ENCODE data around the gene C19orf47.

Gene C19orf47

GRCh38 chr19:40283414-40284250, 64.6 kb downstream of the C19orf47 start:
- peak overlapping the region; percentile 83 for H3K4me3 ChIP-seq (ENCODE audit: low read length, poor library complexity, severe bottlenecking)
- no peak for TF ChIP-seq EZH2phosphoT487 (IDR thresholded peaks at IDR 0.05; ENCODE audit: borderline replicate concordance)
- TF ChIP-seq, protein P1, sequence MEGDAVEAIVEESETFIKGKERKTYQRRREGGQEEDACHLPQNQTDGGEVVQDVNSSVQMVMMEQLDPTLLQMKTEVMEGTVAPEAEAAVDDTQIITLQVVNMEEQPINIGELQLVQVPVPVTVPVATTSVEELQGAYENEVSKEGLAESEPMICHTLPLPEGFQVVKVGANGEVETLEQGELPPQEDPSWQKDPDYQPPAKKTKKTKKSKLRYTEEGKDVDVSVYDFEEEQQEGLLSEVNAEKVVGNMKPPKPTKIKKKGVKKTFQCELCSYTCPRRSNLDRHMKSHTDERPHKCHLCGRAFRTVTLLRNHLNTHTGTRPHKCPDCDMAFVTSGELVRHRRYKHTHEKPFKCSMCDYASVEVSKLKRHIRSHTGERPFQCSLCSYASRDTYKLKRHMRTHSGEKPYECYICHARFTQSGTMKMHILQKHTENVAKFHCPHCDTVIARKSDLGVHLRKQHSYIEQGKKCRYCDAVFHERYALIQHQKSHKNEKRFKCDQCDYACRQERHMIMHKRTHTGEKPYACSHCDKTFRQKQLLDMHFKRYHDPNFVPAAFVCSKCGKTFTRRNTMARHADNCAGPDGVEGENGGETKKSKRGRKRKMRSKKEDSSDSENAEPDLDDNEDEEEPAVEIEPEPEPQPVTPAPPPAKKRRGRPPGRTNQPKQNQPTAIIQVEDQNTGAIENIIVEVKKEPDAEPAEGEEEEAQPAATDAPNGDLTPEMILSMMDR (conservative IDR thresholded peaks at IDR 0.05; ENCODE audit: low read length): no peak
- peaks cover 3% of the 10 kb centered on the region; the same call in 1 of the 2 replicates for H3F3A ChIP-seq (ENCODE audit: low read depth)
- H3K9me3 ChIP-seq (ENCODE audit: insufficient read depth, low read depth, low read length): no peaks in the 10 kb centered on the region
- H2AFZ ChIP-seq (ENCODE audit: low read length): no peak overlapping the region
- H3K79me2 ChIP-seq (ENCODE audit: insufficient read depth, low read length): peaks cover 61% of the 10 kb centered on the region
- H3K27me3 ChIP-seq (ENCODE audit: insufficient read depth, low read length, poor library complexity, severe bottlenecking): no peaks in the 10 kb centered on the region
- H3K9ac ChIP-seq (ENCODE audit: low read depth, low read length, poor library complexity, severe bottlenecking): peak overlapping the region; percentile 91
- H3K36me3 ChIP-seq (ENCODE audit: insufficient read depth, low read length): no peaks in the 10 kb centered on the region
- peaks cover 50% of the 10 kb centered on the region for H4K20me1 ChIP-seq (ENCODE audit: insufficient read depth, low read length, poor library complexity, severe bottlenecking)
- H3K9me2 ChIP-seq (replicated peaks; ENCODE audit: low read depth, low read length): no peaks in the 10 kb centered on the region
- H3K4me2 ChIP-seq (ENCODE audit: low read depth, low read length, poor library complexity, severe bottlenecking): peak overlapping the region; percentile 96
- peaks cover 58% of the 10 kb centered on the region for H3K4me1 ChIP-seq (ENCODE audit: insufficient read depth, low read length, poor library complexity, severe bottlenecking)

- peaks cover 3% of the 10 kb centered on the region; the same call in 1 of the 2 replicates for H3F3A ChIP-seq (ENCODE audit: low read depth)
- peaks cover 58% of the 10 kb centered on the region for H3K4me1 ChIP-seq (ENCODE audit: insufficient read depth, low read length, poor library complexity, severe bottlenecking)
- H3K4me3 ChIP-seq (ENCODE audit: low read length, poor library complexity, severe bottlenecking): peak overlapping the region; percentile 83
- H3K9me3 ChIP-seq (ENCODE audit: insufficient read depth, low read depth, low read length): no peaks in the 10 kb centered on the region
- H2AFZ ChIP-seq (ENCODE audit: low read length): no peak overlapping the region
- no peaks in the 10 kb centered on the region for H3K9me2 ChIP-seq (replicated peaks; ENCODE audit: low read depth, low read length)
- peak overlapping the region; percentile 91 for H3K9ac ChIP-seq (ENCODE audit: low read depth, low read length, poor library complexity, severe bottlenecking)
- peaks cover 56% of the 10 kb centered on the region for H4K20me1 ChIP-seq (ENCODE audit: insufficient read depth, low read length, poor library complexity, severe bottlenecking)
- TF ChIP-seq EZH2phosphoT487 (IDR thresholded peaks at IDR 0.05; ENCODE audit: borderline replicate concordance): no peak
- TF ChIP-seq, protein P1 (conservative IDR thresholded peaks at IDR 0.05; ENCODE audit: low read length): no peak
- H3K4me2 ChIP-seq (ENCODE audit: low read depth, low read length, poor library complexity, severe bottlenecking): peak overlapping the region; percentile 96
- no peaks in the 10 kb centered on the region for H3K36me3 ChIP-seq (ENCODE audit: insufficient read depth, low read length)
- peaks cover 68% of the 10 kb centered on the region for H3K79me2 ChIP-seq (ENCODE audit: insufficient read depth, low read length)
- H3K27me3 ChIP-seq (ENCODE audit: insufficient read depth, low read length, poor library complexity, severe bottlenecking): no peaks in the 10 kb centered on the region
Measured at GRCh38 chr19:40282920-40283319, 65.3 kb downstream of the C19orf47 start.

DNA sequence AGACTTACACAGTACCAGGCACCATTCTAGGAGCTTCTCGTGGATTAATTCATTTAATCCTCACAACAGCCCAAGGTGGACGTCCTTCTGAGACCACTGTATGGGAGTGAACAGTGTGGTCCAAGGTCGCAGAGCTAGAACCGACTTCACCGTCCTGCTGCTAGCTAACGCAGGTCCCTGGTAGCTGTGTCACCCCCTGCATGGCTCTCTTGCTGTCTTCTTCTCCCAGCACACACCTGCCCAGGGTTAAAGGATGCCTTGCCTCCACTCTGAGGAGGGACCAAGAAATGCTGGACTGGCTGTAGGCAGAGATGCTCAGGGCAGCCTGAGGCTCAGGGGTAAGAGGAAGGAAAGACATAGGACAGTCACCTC, 66.0 kb downstream of the C19orf47 start:
- peak overlapping the region; percentile 91 for H3K9ac ChIP-seq (ENCODE audit: low read depth, low read length, poor library complexity, severe bottlenecking)
- peaks cover 3% of the 10 kb centered on the region; the same call in 1 of the 2 replicates for H3F3A ChIP-seq (ENCODE audit: low read depth)
- H3K4me1 ChIP-seq (ENCODE audit: insufficient read depth, low read length, poor library complexity, severe bottlenecking): peaks cover 58% of the 10 kb centered on the region
- H2AFZ ChIP-seq (ENCODE audit: low read length): no peak overlapping the region
- peaks cover 76% of the 10 kb centered on the region for H3K79me2 ChIP-seq (ENCODE audit: insufficient read depth, low read length)
- H3K27me3 ChIP-seq (ENCODE audit: insufficient read depth, low read length, poor library complexity, severe bottlenecking): no peaks in the 10 kb centered on the region
- H3K4me3 ChIP-seq (ENCODE audit: low read length, poor library complexity, severe bottlenecking): peak overlapping the region; percentile 83
- H3K36me3 ChIP-seq (ENCODE audit: insufficient read depth, low read length): no peaks in the 10 kb centered on the region
- no peaks in the 10 kb centered on the region for H3K9me2 ChIP-seq (replicated peaks; ENCODE audit: low read depth, low read length)
- H3K9me3 ChIP-seq (ENCODE audit: insufficient read depth, low read depth, low read length): no peaks in the 10 kb centered on the region
- peak overlapping the region; percentile 96 for H3K4me2 ChIP-seq (ENCODE audit: low read depth, low read length, poor library complexity, severe bottlenecking)
- no peak for TF ChIP-seq EZH2phosphoT487 (IDR thresholded peaks at IDR 0.05; ENCODE audit: borderline replicate concordance)
- TF ChIP-seq, protein P1 (conservative IDR thresholded peaks at IDR 0.05; ENCODE audit: low read length): no peak
- H4K20me1 ChIP-seq (ENCODE audit: insufficient read depth, low read length, poor library complexity, severe bottlenecking): peaks cover 62% of the 10 kb centered on the region

Measured in Loucy (cell line).